Transverse colon (tissue), 4 donors: ENCODE data around the gene GNB1. TPM values are rescaled to one million over a fixed set of nuclear protein-coding genes. Genes with fewer than 3 reads are reported as not detected.

ENCODE experiments used
- DNase-seq: peaks from one replicate; pipeline ENCODE4 v3.0.0-alpha.2; 2019
- H3K27ac ChIP-seq, 4 donors: fragments of 200-600 bp; sonication (generic); 2 replicates each; pipeline ENCODE4 v1.5.1; 2016 to 2018; ENCODE audit warnings: inconsistent platforms in 4 of 4
- H3K27me3 ChIP-seq: fragments of 200-600 bp; sonication (generic); 2 replicates; pipeline ENCODE4 v1.5.1; 2017; ENCODE audit warnings: inconsistent platforms
- H3K36me3 ChIP-seq, 4 donors: fragments of 200-600 bp; sonication (generic); 2 replicates each; pipeline ENCODE4 v1.5.1; 2017 to 2019; ENCODE audit warnings: inconsistent platforms in 4 of 4
- H3K4me1 ChIP-seq, 4 donors: fragments of 200-600 bp; sonication (generic); 2 replicates each; pipeline ENCODE4 v1.5.1; 2017 to 2020; ENCODE audit warnings: inconsistent platforms in 4 of 4
- H3K4me3 ChIP-seq, 4 donors: fragments of 200-600 bp; sonication (generic); 1 replicate in 1 of 4; 2 replicates in 3 of 4; pipeline versions ENCODE4 v1.5.1 to v1.6.1; 2017 to 2019; ENCODE audit warnings: inconsistent platforms in 4 of 4
- H3K9me3 ChIP-seq, 2 donors: fragments of 200-600 bp; sonication (generic); 2 replicates each; pipeline ENCODE4 v1.5.1; 2017 to 2019; ENCODE audit warnings: inconsistent platforms in 2 of 2
- EP300 ChIP-seq: sonication (generic); formaldehyde crosslinking; IDR thresholded peaks from one replicate; pipeline ENCODE4 v1.6.1; 2017; ENCODE audit warnings: antibody characterized with exemption, low read depth
- POLR2A ChIP-seq: fragments of 450-650 bp; IDR thresholded peaks from one replicate; pipeline ENCODE4 v1.6.1; 2016; ENCODE audit warnings: antibody characterized with exemption, mild to moderate bottlenecking, moderate library complexity
- POLR2AphosphoS5 ChIP-seq, 3 donors: sonication (generic); formaldehyde crosslinking; IDR thresholded peaks; one replicate each; pipeline ENCODE4 v1.6.1; 2016; ENCODE audit warnings: antibody characterized with exemption in 3 of 3
- WGBS, 2 donors: methylation state at CpG; one replicate each; pipeline ENCODE4 v1.1.5; 2018; ENCODE audit warnings: low coverage in 1 of 2; 5-methylcytosine and 5-hydroxymethylcytosine counted together
- in situ Hi-C, 4 donors: fragments of 200-750 bp; cut with MboI; loops; one replicate each; pipeline versions ENCODE4 v1.15.0 to v1.15.1; 2017; ENCODE audit warnings: low sequenced_read_pairs in 3 of 4, low pct_ligation_motif_present in 1 of 4, low pct_unique_long_range_greater_than_20kb in 1 of 4
- intact Hi-C: fragments of 100-400 bp; cut with DNase I; formaldehyde crosslinking; loops from one replicate; pipeline ENCODE4 v1.15.1; 2023; ENCODE audit warnings: low total_unique reads
- total RNA-seq, 4 donors: library from RNA; depleted of rRNA; stranded (reverse); fragments of >200 nt; gene quantifications; one replicate each; pipeline ENCODE4 v1.1.0, GENCODE V29; 2016
- TF ChIP-seq, protein P1 (sequence below), 5 experiments: fragments of 200-600 bp in 3 of 5; fragments of 450-650 bp in 2 of 5; sonication (generic) in 3 of 5; IDR thresholded peaks; 1 replicate in 2 of 5; 2 replicates in 3 of 5; pipeline ENCODE4 v1.5.1; 2016 to 2017; ENCODE audit warnings: antibody characterized with exemption in 5 of 5, inconsistent platforms in 3 of 5, mild to moderate bottlenecking in 2 of 5, moderate library complexity in 1 of 5

Gene GNB1
- total RNA-seq, 4 donors from 2014 or later, result 123 to 191 (median 174) TPM

DNA sequence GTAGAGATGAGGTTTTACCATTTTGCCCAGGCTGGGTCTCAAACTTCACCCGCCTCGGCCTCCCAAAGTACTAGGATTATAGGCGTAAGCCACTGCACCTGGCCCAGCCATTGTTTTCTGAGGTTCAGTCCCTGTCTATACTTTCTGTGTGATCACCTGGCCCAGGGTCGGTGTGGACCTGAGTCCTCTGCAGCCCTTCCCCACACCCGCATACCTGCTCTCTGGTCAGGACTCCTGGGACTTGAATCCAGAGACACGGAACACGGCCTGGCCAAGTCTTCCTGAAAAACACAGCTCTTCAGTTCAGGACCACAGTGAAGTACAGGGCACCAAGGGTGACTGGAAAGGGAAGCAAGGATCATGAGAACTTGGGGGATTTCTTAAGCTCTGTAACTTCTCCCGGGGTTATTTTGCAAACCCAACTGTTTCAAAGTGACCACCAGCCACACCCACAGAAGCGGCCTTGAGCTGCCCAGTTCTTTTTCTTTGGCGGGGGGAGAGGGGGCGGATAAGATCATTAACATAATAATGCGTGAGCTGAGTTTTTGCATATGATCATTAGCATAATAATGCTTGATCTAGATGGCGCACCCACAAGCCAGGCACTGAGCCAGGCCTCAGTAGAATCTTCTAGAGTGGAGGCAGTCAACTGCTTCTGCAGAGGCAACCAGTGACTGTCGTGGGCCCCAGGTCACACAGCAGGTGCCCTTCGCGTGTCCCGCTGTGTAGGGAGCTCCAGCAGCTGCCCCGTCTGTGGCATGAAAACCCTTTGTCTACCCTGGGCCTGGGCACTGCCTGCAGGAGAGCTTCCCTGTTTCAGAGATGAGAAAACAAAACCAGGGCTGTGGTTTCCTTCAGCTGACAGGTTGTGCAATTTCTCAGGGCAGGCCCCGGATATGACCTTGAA, 110.9 kb downstream of the GNB1 start:
- in situ Hi-C loops (loop anchor here in 2 of 4 donors (10.0 kb wide), 1 partner anchor 125 kb away; no protein-coding TSS in a partner anchor), intact Hi-C loops (loop anchor here (5.0 kb wide), 1 partner anchor 127 kb away; no protein-coding TSS in a partner anchor)
- H3K27ac ChIP-seq, result peak overlapping the region; percentile 91 to 97 (median 96)
- peak overlapping the region in 2 of 4 donors; percentile 67 to 97 for H3K4me3 ChIP-seq
- peaks cover 62 to 82% (median 80%) of the 10 kb centered on the region in 4 donors for H3K4me1 ChIP-seq
- DNase-seq, result peak; percentile 83
- H3K27me3 ChIP-seq, result no peaks in the 10 kb centered on the region
- H3K9me3 ChIP-seq, result no peaks in the 10 kb centered on the region
- H3K36me3 ChIP-seq, result no peaks in the 10 kb centered on the region
- WGBS, 2 donors, result 46 to 68% methylated on average over 4 to 19 of the region's 19 CpGs
- TF ChIP-seq POLR2AphosphoS5 (IDR thresholded peaks at IDR 0.05), result peak; percentile 52 to 56 (median 54)
- TF ChIP-seq POLR2A, result peak; percentile 46
- no peak for TF ChIP-seq EP300

DNA sequence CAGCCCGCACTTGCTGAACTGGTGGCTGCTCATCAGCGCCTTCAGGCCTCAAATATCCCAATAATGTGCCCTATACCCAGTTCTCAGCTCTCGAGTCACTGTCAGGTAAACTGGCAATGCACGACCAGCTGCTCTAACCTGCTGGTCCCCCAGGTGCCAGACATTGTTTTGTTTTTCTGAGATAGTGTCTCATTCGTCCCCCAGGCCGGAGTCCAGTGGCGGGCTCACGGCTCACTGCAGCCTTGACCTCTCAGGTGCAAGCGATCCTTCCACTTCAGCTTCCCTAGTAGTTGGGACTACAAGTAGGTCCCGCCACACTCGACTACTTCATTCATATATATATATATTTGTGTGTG, 111.6 kb downstream of the GNB1 start:
- no peak for DNase-seq
- Histone ChIP-seq H3K27me3 (no peaks in the 10 kb centered on the region), H3K9me3 (no peaks in the 10 kb centered on the region), H3K36me3 (no peaks in the 10 kb centered on the region), H3K4me1 (peaks cover 62 to 87% (median 83%) of the 10 kb centered on the region in 4 donors), H3K27ac (peak overlapping the region; percentile 91 to 97 (median 96)), H3K4me3 (peak overlapping the region in 3 of 4 donors; percentile 60 to 97 (median 67))
- in situ Hi-C loops, result no loop called here
- intact Hi-C loops, result no loop called here
- TF ChIP-seq POLR2AphosphoS5 (IDR thresholded peaks at IDR 0.05), result no peak
- no peak for TF ChIP-seq EP300
- no peak for TF ChIP-seq POLR2A
- TF ChIP-seq, protein P1, sequence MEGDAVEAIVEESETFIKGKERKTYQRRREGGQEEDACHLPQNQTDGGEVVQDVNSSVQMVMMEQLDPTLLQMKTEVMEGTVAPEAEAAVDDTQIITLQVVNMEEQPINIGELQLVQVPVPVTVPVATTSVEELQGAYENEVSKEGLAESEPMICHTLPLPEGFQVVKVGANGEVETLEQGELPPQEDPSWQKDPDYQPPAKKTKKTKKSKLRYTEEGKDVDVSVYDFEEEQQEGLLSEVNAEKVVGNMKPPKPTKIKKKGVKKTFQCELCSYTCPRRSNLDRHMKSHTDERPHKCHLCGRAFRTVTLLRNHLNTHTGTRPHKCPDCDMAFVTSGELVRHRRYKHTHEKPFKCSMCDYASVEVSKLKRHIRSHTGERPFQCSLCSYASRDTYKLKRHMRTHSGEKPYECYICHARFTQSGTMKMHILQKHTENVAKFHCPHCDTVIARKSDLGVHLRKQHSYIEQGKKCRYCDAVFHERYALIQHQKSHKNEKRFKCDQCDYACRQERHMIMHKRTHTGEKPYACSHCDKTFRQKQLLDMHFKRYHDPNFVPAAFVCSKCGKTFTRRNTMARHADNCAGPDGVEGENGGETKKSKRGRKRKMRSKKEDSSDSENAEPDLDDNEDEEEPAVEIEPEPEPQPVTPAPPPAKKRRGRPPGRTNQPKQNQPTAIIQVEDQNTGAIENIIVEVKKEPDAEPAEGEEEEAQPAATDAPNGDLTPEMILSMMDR (IDR thresholded peaks at IDR 0.05), result no peak
- 57% methylated on average over 11 of the region's 11 CpGs; no CpG with 5 or more reads in 1 of the 2 donors for WGBS, 2 donors

DNA sequence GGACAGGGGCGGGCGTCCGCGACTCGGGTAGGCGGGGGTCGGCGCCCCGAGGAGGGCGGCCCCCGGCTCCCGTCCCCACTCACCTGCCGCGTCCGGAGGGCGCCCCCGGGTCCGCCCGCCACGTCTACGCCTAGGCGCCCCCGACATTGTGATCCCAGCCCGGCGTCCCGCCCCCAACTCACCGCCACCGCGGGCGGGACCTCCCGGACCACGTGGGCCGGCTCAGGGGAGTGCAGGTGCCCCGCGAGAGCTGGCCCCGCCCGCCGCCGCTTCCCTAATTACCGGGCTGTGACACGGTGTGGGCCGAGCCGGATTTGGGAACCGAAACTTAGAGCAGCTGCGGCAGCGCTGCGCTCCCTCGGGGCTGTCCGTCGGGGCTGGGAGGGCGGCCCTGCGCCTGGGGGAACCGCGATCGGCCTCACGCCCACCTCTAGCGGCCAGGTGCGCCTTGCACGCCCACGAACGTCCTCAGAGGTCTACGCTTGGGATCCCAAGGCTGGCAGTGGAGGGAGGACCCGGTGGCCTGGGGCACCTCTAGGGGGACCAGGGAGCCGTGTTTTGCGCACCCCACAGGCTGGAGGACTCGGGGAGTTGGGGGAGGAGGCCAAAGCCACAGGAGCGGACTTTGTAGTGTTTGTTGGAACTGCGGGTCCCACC, 112.1 kb downstream of the GNB1 start:
- peak; percentile 95 for DNase-seq
- intact Hi-C loops (no loop called here), in situ Hi-C loops (no loop called here)
- Histone ChIP-seq H3K27me3 (no peaks in the 10 kb centered on the region), H3K4me1 (peaks cover 62 to 84% (median 82%) of the 10 kb centered on the region in 4 donors), H3K36me3 (no peaks in the 10 kb centered on the region), H3K4me3 (peak overlapping the region; percentile 48 to 97 (median 64)), H3K9me3 (no peaks in the 10 kb centered on the region), H3K27ac (peak overlapping the region; percentile 91 to 97 (median 96))
- 0% methylated on average over 24 of the region's 68 CpGs; no CpG with 5 or more reads in 1 of the 2 donors for WGBS, 2 donors
- TF ChIP-seq EP300, result no peak
- peak; percentile 80 for TF ChIP-seq POLR2A
- peak; percentile 73 to 85 (median 82) for TF ChIP-seq POLR2AphosphoS5 (IDR thresholded peaks at IDR 0.05)
- TF ChIP-seq, protein P1 (IDR thresholded peaks at IDR 0.05), result peak in 4 of 5 experiments; percentile 13 to 60 (median 26)

DNA sequence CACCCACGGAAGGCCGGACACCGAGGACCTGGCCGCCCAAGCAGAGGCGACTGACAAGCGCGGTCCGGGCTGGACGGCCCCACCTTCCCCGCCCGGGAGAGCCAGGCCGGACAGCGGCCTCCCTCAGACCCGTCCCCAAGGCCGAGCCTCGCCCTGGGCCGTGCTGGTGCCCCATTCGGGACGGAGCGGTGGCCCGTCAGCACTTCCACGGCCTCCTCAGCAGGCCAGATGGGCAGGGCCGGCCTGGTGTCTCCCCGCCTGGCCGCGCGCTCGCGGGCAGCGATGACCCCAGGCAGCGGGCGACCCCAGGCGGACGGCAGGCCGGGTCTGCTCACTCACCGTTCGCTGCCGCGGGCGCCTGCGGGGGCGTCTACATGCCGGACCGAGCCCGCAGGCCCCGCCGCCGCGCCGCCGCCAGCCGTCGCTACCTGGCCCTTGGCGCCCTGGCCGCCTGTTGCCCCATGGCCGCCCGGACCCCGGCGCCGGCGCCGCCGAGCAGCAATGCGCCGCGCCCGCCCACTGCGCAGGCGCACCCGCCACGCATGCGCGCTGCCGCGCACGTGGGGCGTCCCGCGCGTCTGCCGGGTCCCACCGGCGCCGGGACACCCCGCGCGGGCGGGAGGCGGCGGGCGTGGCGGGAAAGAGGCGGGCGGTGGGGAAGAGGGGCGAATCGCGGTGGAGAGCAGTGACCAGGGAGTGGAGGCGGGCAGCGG, 112.8 kb downstream of the GNB1 start, which contains the start of gene NADK:
Gene NADK, minus strand, starts transcription at position 521 of the 713 bp plus-strand sequence. CDS start 13,064 bp downstream, outside the sequence.
- TF ChIP-seq EP300 (no peak), POLR2A (no peak), POLR2AphosphoS5 (IDR thresholded peaks at IDR 0.05) (no peak)
- TF ChIP-seq, protein P1 (IDR thresholded peaks at IDR 0.05), result no peak
- H3K9me3 ChIP-seq, result no peaks in the 10 kb centered on the region
- no peaks in the 10 kb centered on the region for H3K27me3 ChIP-seq
- H3K36me3 ChIP-seq, result no peaks in the 10 kb centered on the region
- intact Hi-C loops, result no loop called here
- DNase-seq, result peak; percentile 70
- in situ Hi-C loops, result no loop called here
- H3K4me3 ChIP-seq, result peak within 1 kb of the TSS; percentile 60 to 97 (median 66)
- peaks cover 56 to 77% (median 75%) of the 10 kb centered on the region in 4 donors for H3K4me1 ChIP-seq
- peak within 1 kb of the TSS; percentile 91 to 97 (median 96) for H3K27ac ChIP-seq
- 1% methylated on average over 67 of the region's 99 CpGs; no CpG with 5 or more reads in 1 of the 2 donors for WGBS, 2 donors
